HEK293T (cell line): ENCODE results near the gene C1GALT1C1L.

Experiments
- BHLHE40 ChIP-seq: fragments of 450-650 bp; IDR thresholded peaks from 2 replicates; pipeline ENCODE4 v1.6.1; 2016; ENCODE audit warnings: mild to moderate bottlenecking, moderate library complexity, borderline replicate concordance
- ELF4 ChIP-seq: fragments of 450-650 bp; IDR thresholded peaks from 2 replicates; pipeline ENCODE4 v1.6.1; 2017; ENCODE audit warnings: antibody characterized with exemption
- ZNF384 ChIP-seq: fragments of 450-650 bp; IDR thresholded peaks from 2 replicates; pipeline ENCODE4 v1.6.1; 2016

DNA sequence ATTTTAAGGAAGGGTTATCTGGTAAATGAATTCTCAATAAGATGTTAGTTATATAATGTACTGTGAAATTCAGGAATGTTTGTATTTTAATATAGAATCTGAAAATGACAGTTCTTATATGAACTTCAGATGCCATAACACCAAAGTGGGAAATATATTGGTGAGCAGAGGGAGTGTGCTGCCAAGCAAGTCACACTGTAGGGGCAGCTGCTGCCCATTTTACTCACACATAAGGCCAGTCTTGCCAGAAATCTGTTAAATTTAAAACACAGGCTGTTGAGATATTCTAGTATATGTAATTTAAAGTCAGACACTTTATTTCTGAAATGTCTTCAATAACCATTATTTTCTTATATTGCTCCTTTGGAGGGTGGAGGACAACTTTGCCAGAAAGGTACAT lies 34.6 kb upstream of the C1GALT1C1L start:
- TF ChIP-seq BHLHE40 (no peak), ZNF384 (no peak), ELF4 (no peak)
